ENCODE results near the gene TMEFF2.

Gene TMEFF2

GRCh38 chr2:191910518-191910917 is 284.2 kb downstream of the TMEFF2 start:
- no peaks in the 10 kb centered on the region for H3K9me2 ChIP-seq (replicated peaks; ENCODE audit: low read depth, low read length)
- H3K79me2 ChIP-seq (ENCODE audit: insufficient read depth, low read length): no peaks in the 10 kb centered on the region
- no peaks in the 10 kb centered on the region for H3F3A ChIP-seq (ENCODE audit: low read depth)
- no peaks in the 10 kb centered on the region for H3K27me3 ChIP-seq (ENCODE audit: insufficient read depth, low read length, poor library complexity, severe bottlenecking)
- TF ChIP-seq EZH2phosphoT487 (IDR thresholded peaks at IDR 0.05; ENCODE audit: borderline replicate concordance) (no peak), CTCF (conservative IDR thresholded peaks at IDR 0.05; ENCODE audit: low read length) (no peak)
- H3K9me3 ChIP-seq (ENCODE audit: insufficient read depth, low read depth, low read length): no peaks in the 10 kb centered on the region
- H2AFZ ChIP-seq (ENCODE audit: low read length): no peak overlapping the region
- H3K4me1 ChIP-seq (ENCODE audit: insufficient read depth, low read length, poor library complexity, severe bottlenecking): no peaks in the 10 kb centered on the region
- no peaks in the 10 kb centered on the region for H4K20me1 ChIP-seq (ENCODE audit: insufficient read depth, low read length, poor library complexity, severe bottlenecking)
- H3K4me3 ChIP-seq (ENCODE audit: low read length, poor library complexity, severe bottlenecking): no peak overlapping the region
- H3K9ac ChIP-seq (ENCODE audit: low read depth, low read length, poor library complexity, severe bottlenecking): no peak overlapping the region
- no peaks in the 10 kb centered on the region for H3K36me3 ChIP-seq (ENCODE audit: insufficient read depth, low read length)
- H3K4me2 ChIP-seq (ENCODE audit: low read depth, low read length, poor library complexity, severe bottlenecking): no peak overlapping the region

- no peaks in the 10 kb centered on the region for H3K27me3 ChIP-seq (ENCODE audit: insufficient read depth, low read length, poor library complexity, severe bottlenecking)
- H3K4me3 ChIP-seq (ENCODE audit: low read length, poor library complexity, severe bottlenecking): no peak overlapping the region
- no peak overlapping the region for H3K4me2 ChIP-seq (ENCODE audit: low read depth, low read length, poor library complexity, severe bottlenecking)
- TF ChIP-seq EZH2phosphoT487 (IDR thresholded peaks at IDR 0.05; ENCODE audit: borderline replicate concordance) (no peak), CTCF (conservative IDR thresholded peaks at IDR 0.05; ENCODE audit: low read length) (no peak)
- no peaks in the 10 kb centered on the region for H4K20me1 ChIP-seq (ENCODE audit: insufficient read depth, low read length, poor library complexity, severe bottlenecking)
- H3K4me1 ChIP-seq (ENCODE audit: insufficient read depth, low read length, poor library complexity, severe bottlenecking): no peaks in the 10 kb centered on the region
- no peaks in the 10 kb centered on the region for H3K36me3 ChIP-seq (ENCODE audit: insufficient read depth, low read length)
- H3K9me3 ChIP-seq (ENCODE audit: insufficient read depth, low read depth, low read length): no peaks in the 10 kb centered on the region
- no peak overlapping the region for H2AFZ ChIP-seq (ENCODE audit: low read length)
- H3K9ac ChIP-seq (ENCODE audit: low read depth, low read length, poor library complexity, severe bottlenecking): no peak overlapping the region
- H3F3A ChIP-seq (ENCODE audit: low read depth): no peaks in the 10 kb centered on the region
- H3K9me2 ChIP-seq (replicated peaks; ENCODE audit: low read depth, low read length): no peaks in the 10 kb centered on the region
- no peaks in the 10 kb centered on the region for H3K79me2 ChIP-seq (ENCODE audit: insufficient read depth, low read length)
Measured at GRCh38 chr2:191908874-191909273, 285.9 kb downstream of the TMEFF2 start.

- H3K4me2 ChIP-seq (ENCODE audit: low read depth, low read length, poor library complexity, severe bottlenecking): no peak overlapping the region
- H3K4me3 ChIP-seq (ENCODE audit: low read length, poor library complexity, severe bottlenecking): no peak overlapping the region
- peak; percentile 20 for TF ChIP-seq CTCF (conservative IDR thresholded peaks at IDR 0.05; ENCODE audit: low read length)
- no peak for TF ChIP-seq EZH2phosphoT487 (IDR thresholded peaks at IDR 0.05; ENCODE audit: borderline replicate concordance)
- H3K9ac ChIP-seq (ENCODE audit: low read depth, low read length, poor library complexity, severe bottlenecking): no peak overlapping the region
- no peaks in the 10 kb centered on the region for H3K9me2 ChIP-seq (replicated peaks; ENCODE audit: low read depth, low read length)
- no peaks in the 10 kb centered on the region for H3K36me3 ChIP-seq (ENCODE audit: insufficient read depth, low read length)
- H3K9me3 ChIP-seq (ENCODE audit: insufficient read depth, low read depth, low read length): no peaks in the 10 kb centered on the region
- H3K79me2 ChIP-seq (ENCODE audit: insufficient read depth, low read length): no peaks in the 10 kb centered on the region
- no peaks in the 10 kb centered on the region for H3K4me1 ChIP-seq (ENCODE audit: insufficient read depth, low read length, poor library complexity, severe bottlenecking)
- no peaks in the 10 kb centered on the region for H3F3A ChIP-seq (ENCODE audit: low read depth)
- H3K27me3 ChIP-seq (ENCODE audit: insufficient read depth, low read length, poor library complexity, severe bottlenecking): no peaks in the 10 kb centered on the region
- H2AFZ ChIP-seq (ENCODE audit: low read length): no peak overlapping the region
- H4K20me1 ChIP-seq (ENCODE audit: insufficient read depth, low read length, poor library complexity, severe bottlenecking): no peaks in the 10 kb centered on the region
Measured at GRCh38 chr2:191907545-191907944, 287.2 kb downstream of the TMEFF2 start.

Data from Loucy (cell line).